ENCODE data around the gene AOPEP. TPM values are rescaled to one million over a fixed set of nuclear protein-coding genes. Genes with fewer than 3 reads are reported as not detected.

The AOPEP gene
- total and polyA plus RNA-seq, 2 of the 13 experiments (the other 11 are each of a cell fraction or from before 2014, with no cell fraction given) = 22.2 to 41.6 TPM

- Histone ChIP-seq H3K4me2 (ENCODE audit: low read depth, low read length) (no peak overlapping the region), H4K20me1 (ENCODE audit: insufficient read depth, low read length) (no peaks in the 10 kb centered on the region), H3K9ac (ENCODE audit: insufficient read depth, low read depth, low read length) (no peak overlapping the region), H3K4me1 (ENCODE audit: insufficient read depth, low read length) (no peaks in the 10 kb centered on the region), H3K27me3 (ENCODE audit: control insufficient read depth in 1 of 2, insufficient read depth in 2 of 2, low read length in 2 of 2) (no peaks in the 10 kb centered on the region), H2AFZ (ENCODE audit: low read length) (no peak overlapping the region), H3K27ac (ENCODE audit: extremely low read length, insufficient read depth, low read length) (no peak overlapping the region), H3K36me3 (replicated peaks in 1 of 2; ENCODE audit: control insufficient read depth in 1 of 2, insufficient read depth in 2 of 2, low read length in 2 of 2) (peaks cover 10 to 20% of the 10 kb centered on the region in 2 experiments; a peak in 4 of 5 replicates), H3K9me3 (ENCODE audit: low read length) (no peaks in the 10 kb centered on the region), H3K4me3 (replicated peaks in 1 of 3; ENCODE audit: insufficient read depth in 1 of 3, low read depth in 2 of 3, low read length in 3 of 3) (no peak overlapping the region), H3K79me2 (ENCODE audit: insufficient read depth, low read length) (no peaks in the 10 kb centered on the region)
- FAIRE-seq (no peak), DNase-seq (ENCODE audit: low spot score) (no peak), ATAC-seq (no peak)
- TF ChIP-seq SMARCE1 (IDR thresholded peaks at IDR 0.05; ENCODE audit: borderline replicate concordance) (no peak), ATAD3A (CRISPR knock-in tag; IDR thresholded peaks at IDR 0.05) (no peak), BCL6 (CRISPR knock-in tag; IDR thresholded peaks at IDR 0.05) (no peak), SAP130 (CRISPR knock-in tag; IDR thresholded peaks at IDR 0.05; ENCODE audit: low read depth) (no peak)
- no TSS peak for BruUV-seq (replicated peaks)
- CTCF ChIA-PET (ENCODE audit: low intra/inter-chr PET ratio, low total read pairs) = no interaction called here
- 100% methylated on average over 9 of the region's 12 CpGs for WGBS (ENCODE audit: low lambda C conversion rate)
- in situ Hi-C loops (cut with HindIII; ENCODE audit: extremely low pct_ligation_motif_present, low pct_unique_long_range_greater_than_20kb) (no loop called here), intact Hi-C loops (cut with micrococcal nuclease; ENCODE audit: unreplicated experiment) (no loop called here)
- POLR2A ChIA-PET = no interaction called here
Measured at GRCh38 chr9:95101326-95101725, 374.8 kb downstream of the AOPEP start.

GRCh38 chr9:95102001-95102433, 375.5 kb downstream of the AOPEP start:
- Histone ChIP-seq H3K4me2 (ENCODE audit: low read depth, low read length) (no peak overlapping the region), H3K27ac (ENCODE audit: extremely low read length, insufficient read depth, low read length) (no peak overlapping the region), H3K27me3 (ENCODE audit: control insufficient read depth in 1 of 2, insufficient read depth in 2 of 2, low read length in 2 of 2) (no peaks in the 10 kb centered on the region), H3K9ac (ENCODE audit: insufficient read depth, low read depth, low read length) (no peak overlapping the region), H3K36me3 (replicated peaks in 1 of 2; ENCODE audit: control insufficient read depth in 1 of 2, insufficient read depth in 2 of 2, low read length in 2 of 2) (peaks cover 12 to 26% of the 10 kb centered on the region in 2 experiments; a peak in 4 of 5 replicates), H3K4me3 (replicated peaks in 1 of 3; ENCODE audit: insufficient read depth in 1 of 3, low read depth in 2 of 3, low read length in 3 of 3) (no peak overlapping the region), H3K79me2 (ENCODE audit: insufficient read depth, low read length) (no peaks in the 10 kb centered on the region), H4K20me1 (ENCODE audit: insufficient read depth, low read length) (no peaks in the 10 kb centered on the region), H3K9me3 (ENCODE audit: low read length) (no peaks in the 10 kb centered on the region), H3K4me1 (ENCODE audit: insufficient read depth, low read length) (no peaks in the 10 kb centered on the region), H2AFZ (ENCODE audit: low read length) (no peak overlapping the region)
- intact Hi-C loops (cut with micrococcal nuclease; ENCODE audit: unreplicated experiment) (no loop called here), in situ Hi-C loops (cut with HindIII; ENCODE audit: extremely low pct_ligation_motif_present, low pct_unique_long_range_greater_than_20kb) (no loop called here)
- DNase-seq (ENCODE audit: low spot score) (no peak), ATAC-seq (no peak), FAIRE-seq (no peak)
- ChIA-PET POLR2A (no interaction called here), CTCF (ENCODE audit: low intra/inter-chr PET ratio, low total read pairs) (no interaction called here)
- BruUV-seq (replicated peaks) = no TSS peak
- WGBS (ENCODE audit: low lambda C conversion rate) = 93% methylated on average over 8 of the region's 8 CpGs
- no peak for TF ChIP-seq TMF1 (CRISPR knock-in tag; IDR thresholded peaks at IDR 0.05; ENCODE audit: low read depth)
- TF ChIP-seq GATAD1 (CRISPR knock-in tag; IDR thresholded peaks at IDR 0.05) = no peak
- TF ChIP-seq, protein P1, sequence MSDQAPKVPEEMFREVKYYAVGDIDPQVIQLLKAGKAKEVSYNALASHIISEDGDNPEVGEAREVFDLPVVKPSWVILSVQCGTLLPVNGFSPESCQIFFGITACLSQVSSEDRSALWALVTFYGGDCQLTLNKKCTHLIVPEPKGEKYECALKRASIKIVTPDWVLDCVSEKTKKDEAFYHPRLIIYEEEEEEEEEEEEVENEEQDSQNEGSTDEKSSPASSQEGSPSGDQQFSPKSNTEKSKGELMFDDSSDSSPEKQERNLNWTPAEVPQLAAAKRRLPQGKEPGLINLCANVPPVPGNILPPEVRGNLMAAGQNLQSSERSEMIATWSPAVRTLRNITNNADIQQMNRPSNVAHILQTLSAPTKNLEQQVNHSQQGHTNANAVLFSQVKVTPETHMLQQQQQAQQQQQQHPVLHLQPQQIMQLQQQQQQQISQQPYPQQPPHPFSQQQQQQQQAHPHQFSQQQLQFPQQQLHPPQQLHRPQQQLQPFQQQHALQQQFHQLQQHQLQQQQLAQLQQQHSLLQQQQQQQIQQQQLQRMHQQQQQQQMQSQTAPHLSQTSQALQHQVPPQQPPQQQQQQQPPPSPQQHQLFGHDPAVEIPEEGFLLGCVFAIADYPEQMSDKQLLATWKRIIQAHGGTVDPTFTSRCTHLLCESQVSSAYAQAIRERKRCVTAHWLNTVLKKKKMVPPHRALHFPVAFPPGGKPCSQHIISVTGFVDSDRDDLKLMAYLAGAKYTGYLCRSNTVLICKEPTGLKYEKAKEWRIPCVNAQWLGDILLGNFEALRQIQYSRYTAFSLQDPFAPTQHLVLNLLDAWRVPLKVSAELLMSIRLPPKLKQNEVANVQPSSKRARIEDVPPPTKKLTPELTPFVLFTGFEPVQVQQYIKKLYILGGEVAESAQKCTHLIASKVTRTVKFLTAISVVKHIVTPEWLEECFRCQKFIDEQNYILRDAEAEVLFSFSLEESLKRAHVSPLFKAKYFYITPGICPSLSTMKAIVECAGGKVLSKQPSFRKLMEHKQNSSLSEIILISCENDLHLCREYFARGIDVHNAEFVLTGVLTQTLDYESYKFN (CRISPR knock-in tag; conservative IDR thresholded peaks at IDR 0.05) = no peak
- no peak for TF ChIP-seq MXI1 (IDR thresholded peaks at IDR 0.05; ENCODE audit: borderline replicate concordance, low read depth, low read length)
- TF ChIP-seq IRF9 (CRISPR knock-in tag; IDR thresholded peaks at IDR 0.05; ENCODE audit: borderline replicate concordance) = no peak
- TF ChIP-seq RBM22 (optimal IDR thresholded peaks at IDR 0.05; ENCODE audit: low read length) = no peak
- no peak for TF ChIP-seq ZNF256 (CRISPR knock-in tag; conservative IDR thresholded peaks at IDR 0.05)
- no peak for TF ChIP-seq MAFK (conservative IDR thresholded peaks at IDR 0.05 in 1 of 2, IDR thresholded peaks at IDR 0.05 in 1 of 2; ENCODE audit: low read length in 2 of 2)
- no peak for TF ChIP-seq ZKSCAN1 (IDR thresholded peaks at IDR 0.05; ENCODE audit: low read length)
- no peak for TF ChIP-seq SRSF9 (IDR thresholded peaks at IDR 0.05; ENCODE audit: borderline replicate concordance, insufficient read depth, low read depth, low read length, poor library complexity, severe bottlenecking)
- no peak for TF ChIP-seq ZNF136 (CRISPR knock-in tag; IDR thresholded peaks at IDR 0.05; ENCODE audit: low read depth)
- no peak for TF ChIP-seq NCOA2 (CRISPR knock-in tag; IDR thresholded peaks at IDR 0.05)
